ENCODE measurements around the gene ALKBH1.

DNA sequence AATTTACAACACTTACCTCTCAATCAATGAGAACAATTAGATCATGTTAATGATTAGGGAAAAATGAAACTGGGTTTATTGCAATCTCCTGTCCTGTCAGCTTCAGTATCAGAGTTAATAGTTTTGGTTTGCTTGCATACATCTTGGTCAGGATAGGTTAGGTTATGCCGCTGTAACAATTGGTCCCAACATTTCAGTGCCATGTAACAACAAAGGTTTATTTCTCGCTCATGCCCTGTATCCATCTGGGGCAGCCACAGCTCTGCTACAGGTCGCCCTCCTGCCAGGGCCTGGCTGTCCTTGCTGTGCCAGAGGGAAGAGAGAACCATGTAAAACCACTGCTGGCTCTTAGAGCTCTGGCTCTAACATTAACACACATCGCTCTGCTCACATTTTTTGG, 60.9 kb downstream of the ALKBH1 start:
- no peak for TF ChIP-seq POLR2A (IDR thresholded peaks at IDR 0.05)
- TF ChIP-seq, protein P1, sequence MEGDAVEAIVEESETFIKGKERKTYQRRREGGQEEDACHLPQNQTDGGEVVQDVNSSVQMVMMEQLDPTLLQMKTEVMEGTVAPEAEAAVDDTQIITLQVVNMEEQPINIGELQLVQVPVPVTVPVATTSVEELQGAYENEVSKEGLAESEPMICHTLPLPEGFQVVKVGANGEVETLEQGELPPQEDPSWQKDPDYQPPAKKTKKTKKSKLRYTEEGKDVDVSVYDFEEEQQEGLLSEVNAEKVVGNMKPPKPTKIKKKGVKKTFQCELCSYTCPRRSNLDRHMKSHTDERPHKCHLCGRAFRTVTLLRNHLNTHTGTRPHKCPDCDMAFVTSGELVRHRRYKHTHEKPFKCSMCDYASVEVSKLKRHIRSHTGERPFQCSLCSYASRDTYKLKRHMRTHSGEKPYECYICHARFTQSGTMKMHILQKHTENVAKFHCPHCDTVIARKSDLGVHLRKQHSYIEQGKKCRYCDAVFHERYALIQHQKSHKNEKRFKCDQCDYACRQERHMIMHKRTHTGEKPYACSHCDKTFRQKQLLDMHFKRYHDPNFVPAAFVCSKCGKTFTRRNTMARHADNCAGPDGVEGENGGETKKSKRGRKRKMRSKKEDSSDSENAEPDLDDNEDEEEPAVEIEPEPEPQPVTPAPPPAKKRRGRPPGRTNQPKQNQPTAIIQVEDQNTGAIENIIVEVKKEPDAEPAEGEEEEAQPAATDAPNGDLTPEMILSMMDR (IDR thresholded peaks at IDR 0.05), result no peak

All from lower leg skin (tissue), 3 donors.